IPS-11a (cell line): ENCODE results near the gene C1orf35.

Experiments used
- H3K4me3 ChIP-seq: one replicate; pipeline ENCODE4 v1.5.1; 2013; ENCODE audit warnings: low read depth, low read length, control low read depth

C1orf35 gene

GRCh38 chr1:228102791-228103620 lies at the start of gene C1orf35:
C1orf35 (minus strand) TSS chr1:228103325; CDS start chr1:228103227, 98 bp downstream.
- peak within 1 kb of the TSS; percentile 77 for H3K4me3 ChIP-seq

GRCh38 chr1:228152918-228153258 lies 49.8 kb upstream of the C1orf35 start:
- H3K4me3 ChIP-seq, result no peak overlapping the region

GRCh38 chr1:228152097-228152917 lies 49.2 kb upstream of the C1orf35 start:
- H3K4me3 ChIP-seq, result no peak overlapping the region

- H3K4me3 ChIP-seq, result no peak overlapping the region
These were observed 48.2 kb upstream of the C1orf35 start for GRCh38 chr1:228151180-228151925.

GRCh38 chr1:228150461-228151179 lies 47.5 kb upstream of the C1orf35 start:
- H3K4me3 ChIP-seq, result no peak overlapping the region

GRCh38 chr1:228150120-228150460 lies 47.0 kb upstream of the C1orf35 start:
- no peak overlapping the region for H3K4me3 ChIP-seq

GRCh38 chr1:228149406-228150119 lies 46.4 kb upstream of the C1orf35 start, which contains the start of gene GJC2:
GJC2 (plus strand) TSS chr1:228149930; CDS start chr1:228157759, 7,829 bp downstream.
- no peak within 1 kb of the TSS for H3K4me3 ChIP-seq

GRCh38 chr1:228148935-228149405 lies 45.8 kb upstream of the C1orf35 start:
- H3K4me3 ChIP-seq, result no peak overlapping the region

GRCh38 chr1:228148196-228148861 lies 45.2 kb upstream of the C1orf35 start:
- H3K4me3 ChIP-seq, result no peak overlapping the region

GRCh38 chr1:228147768-228148167 lies 44.6 kb upstream of the C1orf35 start:
- no peak overlapping the region for H3K4me3 ChIP-seq

- H3K4me3 ChIP-seq, result no peak overlapping the region
These were observed 44.1 kb upstream of the C1orf35 start for GRCh38 chr1:228147151-228147693.

GRCh38 chr1:228146417-228147150 lies 43.5 kb upstream of the C1orf35 start:
- no peak overlapping the region for H3K4me3 ChIP-seq

GRCh38 chr1:228145463-228146416 lies 42.6 kb upstream of the C1orf35 start:
- H3K4me3 ChIP-seq, result no peak overlapping the region

GRCh38 chr1:228144993-228145343 lies 41.8 kb upstream of the C1orf35 start:
- no peak overlapping the region for H3K4me3 ChIP-seq

- no peak overlapping the region for H3K4me3 ChIP-seq
These were observed 41.3 kb upstream of the C1orf35 start for GRCh38 chr1:228144193-228144992.

- H3K4me3 ChIP-seq, result no peak overlapping the region
These were observed 40.5 kb upstream of the C1orf35 start for GRCh38 chr1:228143480-228144192.
